B cell (primary cell): Measurements from ENCODE around the gene M1AP. TPM values are rescaled to one million over a fixed set of nuclear protein-coding genes. Genes with fewer than 3 reads are reported as not detected.

ENCODE experiments used
- ATAC-seq: fragments of 200-7000 bp; cut with Tn5 transposase; one replicate; pipeline ENCODE4 v1.10.0; 2021; ENCODE audit warnings: low read depth, mild to moderate bottlenecking, moderate number of reproducible peaks, moderate library complexity
- CTCF ChIA-PET: fragments of 350-600 bp; sonication (Branson Sonifier 250); formaldehyde crosslinking; loops from one replicate; lab custom pipeline; 2021; ENCODE audit warnings: antibody characterized with exemption, inconsistent platforms; lab: Charles Lee
- POLR2A ChIA-PET: fragments of 350-600 bp; sonication (Branson Sonifier 250); formaldehyde crosslinking; loops from one replicate; lab custom pipeline; 2021; ENCODE audit warnings: antibody characterized with exemption; lab: Charles Lee
- DNase-seq: peaks from one replicate; pipeline ENCODE4 v3.0.0; 2013
- H2AFZ ChIP-seq: 2 replicates; pipeline ENCODE4 v1.6.1; 2012; ENCODE audit warnings: mild to moderate bottlenecking, low read depth, low read length; ENCODE audit not compliant: insufficient read depth, poor library complexity, severe bottlenecking
- H3K27ac ChIP-seq, 2 donors: 1 replicate in 1 of 2; 2 replicates in 1 of 2; pipeline ENCODE4 v1.5.1; 2012 to 2013; ENCODE audit warnings: low read length in 2 of 2, mild to moderate bottlenecking in 2 of 2, moderate library complexity in 1 of 2
- H3K27me3 ChIP-seq, 4 experiments: fragments of 200-600 bp in 1 of 4; sonication (generic) in 1 of 4; replicated peaks in 1 of 4; 1 replicate in 2 of 4; 2 replicates in 2 of 4; pipeline versions ENCODE4 v1.6.1 to v1.7.0; 2013 to 2016; ENCODE audit warnings: low read length in 3 of 4, mild to moderate bottlenecking in 2 of 4, mixed read lengths in 1 of 4, moderate library complexity in 1 of 4; ENCODE audit not compliant: insufficient read depth in 4 of 4, control insufficient read depth in 3 of 4; ENCODE audit errors: control extremely low read depth in 1 of 4
- H3K36me3 ChIP-seq, 2 experiments: replicated peaks in 1 of 2; 1 replicate in 1 of 2; 2 replicates in 1 of 2; pipeline versions ENCODE4 v1.6.1 to v1.7.1; 2013; ENCODE audit warnings: low read length in 1 of 2; ENCODE audit not compliant: insufficient read depth in 2 of 2, control insufficient read depth in 1 of 2; ENCODE audit errors: control extremely low read depth in 1 of 2, extremely low read depth in 1 of 2
- H3K4me1 ChIP-seq, 2 donors: fragments of 200-600 bp in 1 of 2; sonication (generic) in 1 of 2; 1 replicate in 1 of 2; 2 replicates in 1 of 2; pipeline versions ENCODE4 v1.5.1 to v1.6.1; 2013 to 2017; ENCODE audit warnings: low read length in 2 of 2; ENCODE audit not compliant: control insufficient read depth in 2 of 2, insufficient read depth in 2 of 2
- H3K4me2 ChIP-seq: replicated peaks from 2 replicates; pipeline ENCODE3; 2012; ENCODE audit warnings: mild to moderate bottlenecking, low read depth, low read length; ENCODE audit not compliant: poor library complexity, severe bottlenecking
- H3K4me3 ChIP-seq, 5 experiments: fragments of 200-600 bp in 1 of 5; sonication (generic) in 1 of 5; 1 replicate in 3 of 5; 2 replicates in 2 of 5; pipeline versions ENCODE4 v1.5.1 to v1.7.0; 2011 to 2016; ENCODE audit warnings: low read length in 4 of 5, mild to moderate bottlenecking in 4 of 5, low read depth in 2 of 5, control low read depth in 1 of 5, moderate library complexity in 1 of 5; ENCODE audit not compliant: insufficient read depth in 1 of 5; ENCODE audit errors: control extremely low read depth in 1 of 5, extremely low read depth in 1 of 5
- H3K79me2 ChIP-seq: fragments of 200-600 bp; sonication (generic); one replicate; pipeline ENCODE4 v1.6.0; 2016; ENCODE audit warnings: low read length; ENCODE audit not compliant: control insufficient read depth, insufficient read depth
- H3K9ac ChIP-seq: fragments of 200-600 bp; sonication (generic); 2 replicates; pipeline ENCODE4 v1.6.1; 2017; ENCODE audit warnings: mild to moderate bottlenecking, low read length, moderate library complexity
- H3K9me3 ChIP-seq, 3 donors: one replicate each; pipeline versions ENCODE4 v1.6.1 to v1.7.1; 2013; ENCODE audit warnings: low read length in 2 of 3; ENCODE audit not compliant: control insufficient read depth in 2 of 3, insufficient read depth in 1 of 3; ENCODE audit errors: control extremely low read depth in 1 of 3
- H4K20me1 ChIP-seq: 2 replicates; pipeline ENCODE4 v1.6.0; 2012; ENCODE audit warnings: mild to moderate bottlenecking, low read length; ENCODE audit not compliant: insufficient read depth, control insufficient read depth, poor library complexity, severe bottlenecking
- H3K27ac Mint-ChIP-seq: one replicate; pipeline ENCODE4 v1.8.0; 2021; ENCODE audit warnings: mixed read lengths
- H3K27me3 Mint-ChIP-seq: one replicate; pipeline ENCODE4 v1.8.0; 2021; ENCODE audit warnings: mixed read lengths
- H3K4me1 Mint-ChIP-seq: one replicate; pipeline ENCODE4 v1.8.0; 2021; ENCODE audit warnings: mixed read lengths
- H3K4me3 Mint-ChIP-seq: one replicate; pipeline ENCODE4 v1.8.0; 2021; ENCODE audit warnings: mixed read lengths
- H3K9me3 Mint-ChIP-seq: one replicate; pipeline ENCODE4 v1.8.0; 2022; ENCODE audit warnings: mixed read lengths; ENCODE audit not compliant: insufficient read depth
- EZH2 ChIP-seq: IDR thresholded peaks from 2 replicates; pipeline ENCODE4 v1.6.1; 2012; ENCODE audit warnings: borderline replicate concordance, low read depth, mild to moderate bottlenecking, moderate library complexity, low read length; ENCODE audit not compliant: insufficient read depth, poor library complexity, severe bottlenecking
- WGBS: methylation state at CpG from one replicate; pipeline ENCODE4 v1.1.5; 2013; ENCODE audit warnings: missing lambda C conversion rate; ENCODE audit not compliant: insufficient coverage; 5-methylcytosine and 5-hydroxymethylcytosine counted together
- intact Hi-C: fragments of 100-400 bp; cut with micrococcal nuclease; formaldehyde crosslinking; loops from one replicate; pipeline ENCODE4 v1.10.0; 2022
- polyA plus RNA-seq: library from polyadenylated mRNA; depleted of rRNA; stranded (reverse); fragments of >200 nt; gene quantifications from 2 replicates; pipeline ENCODE4 v1.2.3, GENCODE V29; 2012
- total RNA-seq, 2 donors: library from RNA; stranded (reverse); fragments of 120-200 nt in 1 of 2; gene quantifications; 1 replicate in 1 of 2; 2 replicates in 1 of 2; pipeline versions ENCODE4 v1.2.3 to v1.2.4, GENCODE V29; 2013 to 2022
- TF ChIP-seq, protein P1 (sequence below): fragments of 200-600 bp; IDR thresholded peaks from one replicate; pipeline ENCODE4 v1.8.0; 2022; ENCODE audit warnings: antibody characterized with exemption, mild to moderate bottlenecking

The M1AP gene
- total and polyA plus RNA-seq, 2 donors (not counting 1 experiment from before 2014, with no cell fraction given): 0.15 TPM; not detected in 1

- no peak overlapping the region for H3K9ac ChIP-seq
- H3K36me3 ChIP-seq: peaks cover 0 to 29% of the 10 kb centered on the region in 2 experiments
- H3K4me2 ChIP-seq: peak overlapping the region; percentile 1
- H3K4me1 Mint-ChIP-seq: peaks cover 37% of the 10 kb centered on the region
- intact Hi-C loops: loop anchor here (5.0 kb wide), 2 partner anchors 789 to 1294 kb away; partner anchors contain the start of genes CCT7, PRADC1 and TPRKB
- no peaks in the 10 kb centered on the region for H3K27me3 Mint-ChIP-seq
- WGBS: 96% methylated on average over 7 of the region's 11 CpGs
- peak overlapping the region; percentile 59 for H3K4me3 Mint-ChIP-seq
- ChIA-PET CTCF (interaction anchor here (1.0 to 9.6 kb wide), 4 partner anchors 20 to 61 kb away, joined by 6 to 71 read pairs (median 28); partner anchors contain the start of genes CCDC142, PCGF1 and TTC31), POLR2A (interaction anchor here (0.7 to 1.1 kb wide), 3 partner anchors 11 to 45 kb away, joined by 3 to 4 read pairs (median 4); no protein-coding TSS in a partner anchor)
- no peak for DNase-seq
- H3K9me3 ChIP-seq: no peaks in the 10 kb centered on the region
- peak overlapping the region in 1 of 2 donors; percentile 54 for H3K27ac ChIP-seq
- no peak for TF ChIP-seq EZH2
- TF ChIP-seq, protein P1, sequence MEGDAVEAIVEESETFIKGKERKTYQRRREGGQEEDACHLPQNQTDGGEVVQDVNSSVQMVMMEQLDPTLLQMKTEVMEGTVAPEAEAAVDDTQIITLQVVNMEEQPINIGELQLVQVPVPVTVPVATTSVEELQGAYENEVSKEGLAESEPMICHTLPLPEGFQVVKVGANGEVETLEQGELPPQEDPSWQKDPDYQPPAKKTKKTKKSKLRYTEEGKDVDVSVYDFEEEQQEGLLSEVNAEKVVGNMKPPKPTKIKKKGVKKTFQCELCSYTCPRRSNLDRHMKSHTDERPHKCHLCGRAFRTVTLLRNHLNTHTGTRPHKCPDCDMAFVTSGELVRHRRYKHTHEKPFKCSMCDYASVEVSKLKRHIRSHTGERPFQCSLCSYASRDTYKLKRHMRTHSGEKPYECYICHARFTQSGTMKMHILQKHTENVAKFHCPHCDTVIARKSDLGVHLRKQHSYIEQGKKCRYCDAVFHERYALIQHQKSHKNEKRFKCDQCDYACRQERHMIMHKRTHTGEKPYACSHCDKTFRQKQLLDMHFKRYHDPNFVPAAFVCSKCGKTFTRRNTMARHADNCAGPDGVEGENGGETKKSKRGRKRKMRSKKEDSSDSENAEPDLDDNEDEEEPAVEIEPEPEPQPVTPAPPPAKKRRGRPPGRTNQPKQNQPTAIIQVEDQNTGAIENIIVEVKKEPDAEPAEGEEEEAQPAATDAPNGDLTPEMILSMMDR: no peak
- H3K9me3 Mint-ChIP-seq: no peaks in the 10 kb centered on the region
- no peak for ATAC-seq
- peaks cover 27% of the 10 kb centered on the region for H3K79me2 ChIP-seq
- H3K4me3 ChIP-seq: no peak overlapping the region
- H2AFZ ChIP-seq: no peak overlapping the region
- H4K20me1 ChIP-seq: peaks cover 17% of the 10 kb centered on the region
- H3K4me1 ChIP-seq: peaks cover 35 to 43% of the 10 kb centered on the region in 2 donors
- H3K27ac Mint-ChIP-seq: peak overlapping the region; percentile 84
- peaks cover 0 to 2% (median 0%) of the 10 kb centered on the region in 4 experiments for H3K27me3 ChIP-seq
Observed at GRCh38 chr2:74526649-74527230, 121.4 kb downstream of the M1AP start.
